GM19372 (cell line): Measurements from ENCODE around the gene OR10P1.
A peak's percentile ranks its signal among the peaks of the same experiment; 100 is the strongest.
"Not testable (repeated sequence)": the region's sequence is repeated elsewhere in the genome, so short reads cannot be mapped to it uniquely, and the experiment has no call there.

Experiments
- ATAC-seq: cut with Tn5 transposase; IDR thresholded peaks from one replicate; pipeline ENCODE4 v1.9.1; 2021; ENCODE audit warnings: mild to moderate bottlenecking, low read depth, moderate library complexity; ENCODE audit not compliant: unreplicated experiment

OR10P1 gene

GRCh38 chr12:55650620-55651298, 14.1 kb downstream of the OR10P1 start:
- not testable (repeated sequence) for ATAC-seq

- ATAC-seq = no peak
Measured at GRCh38 chr12:55651299-55651683, 14.6 kb downstream of the OR10P1 start.

GRCh38 chr12:55652352-55652751, 15.7 kb downstream of the OR10P1 start:
- ATAC-seq = no peak

- no peak for ATAC-seq
Measured at GRCh38 chr12:55653031-55653430, 16.3 kb downstream of the OR10P1 start.

GRCh38 chr12:55654511-55655214, 18.0 kb downstream of the OR10P1 start:
- ATAC-seq = no peak

- ATAC-seq = no peak
Measured at GRCh38 chr12:55657212-55657611, 20.5 kb downstream of the OR10P1 start.

GRCh38 chr12:55658212-55658611, 21.5 kb downstream of the OR10P1 start:
- ATAC-seq = no peak

GRCh38 chr12:55658635-55659391, 22.1 kb downstream of the OR10P1 start:
- no peak for ATAC-seq

GRCh38 chr12:55659486-55660385, 23.0 kb downstream of the OR10P1 start:
- no peak for ATAC-seq

GRCh38 chr12:55663391-55663790, 26.7 kb downstream of the OR10P1 start:
- ATAC-seq = no peak

GRCh38 chr12:55664826-55665225, 28.1 kb downstream of the OR10P1 start:
- ATAC-seq = no peak

- no peak for ATAC-seq
Measured at GRCh38 chr12:55666508-55666907, 29.8 kb downstream of the OR10P1 start.

GRCh38 chr12:55670276-55670675, 33.6 kb downstream of the OR10P1 start:
- ATAC-seq = no peak

GRCh38 chr12:55671746-55672145, 35.1 kb downstream of the OR10P1 start:
- no peak for ATAC-seq

GRCh38 chr12:55673638-55674037, 36.9 kb downstream of the OR10P1 start:
- peak; percentile 100 for ATAC-seq

- no peak for ATAC-seq
Measured at GRCh38 chr12:55675666-55676065, 39.0 kb downstream of the OR10P1 start.

- ATAC-seq = no peak
Measured at GRCh38 chr12:55676707-55677106, 40.0 kb downstream of the OR10P1 start.

GRCh38 chr12:55679691-55680090, 43.0 kb downstream of the OR10P1 start:
- ATAC-seq = no peak

- no peak for ATAC-seq
Measured at GRCh38 chr12:55681142-55682077, 44.7 kb downstream of the OR10P1 start.
